NCI-H128 (cell line): ENCODE measurements around the gene AURKAIP1.
"Not testable (repeated sequence)": the region's sequence is repeated elsewhere in the genome, so short reads cannot be mapped to it uniquely, and the experiment has no call there.

Experiments
- DNase-seq: peaks from one replicate; lab custom pipeline; 2025; ENCODE audit not compliant: unreplicated experiment; lab: John Stamatoyannopoulos, UW

The AURKAIP1 gene

DNA sequence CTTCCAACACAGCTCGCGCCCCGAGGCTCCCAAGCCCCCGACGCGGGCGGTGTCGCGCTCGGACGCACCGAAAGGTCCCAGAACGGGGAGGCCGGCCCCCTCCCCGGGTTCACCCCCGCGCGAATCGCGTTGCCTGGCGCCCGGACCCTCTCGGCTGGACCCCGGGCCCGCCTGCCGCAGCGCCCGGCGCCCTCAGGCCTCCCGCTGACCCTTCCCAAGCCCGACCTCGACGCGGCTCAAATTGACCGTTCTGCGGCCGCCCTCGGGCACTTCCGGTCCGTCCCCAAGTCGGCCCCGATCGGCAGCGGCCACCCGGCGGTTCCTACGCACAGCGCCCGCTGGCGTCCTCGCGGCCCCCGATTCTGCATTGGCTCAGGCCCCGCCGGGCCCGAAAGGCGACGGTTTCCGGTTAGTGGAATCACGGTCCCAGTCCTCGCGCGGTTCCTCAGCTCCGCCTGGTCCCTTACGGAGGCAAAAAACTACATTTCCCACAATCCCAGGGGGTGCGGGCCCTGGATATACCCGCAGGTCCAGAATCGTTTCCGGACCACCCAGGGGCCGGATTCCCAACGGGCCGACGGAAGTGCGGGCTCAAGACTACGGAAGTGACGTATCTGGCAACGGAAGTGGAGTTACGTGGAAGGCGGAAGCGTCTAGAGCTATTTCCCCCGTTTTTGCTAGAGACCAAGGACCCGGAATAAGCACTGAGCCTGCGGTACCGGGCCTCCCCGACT lies at the start of gene AURKAIP1:
Gene AURKAIP1 (minus strand): TSS at position 279 of the 734 bp plus-strand sequence. CDS start 451 bp downstream, outside the sequence.
- DNase-seq: peak; percentile 100

DNA sequence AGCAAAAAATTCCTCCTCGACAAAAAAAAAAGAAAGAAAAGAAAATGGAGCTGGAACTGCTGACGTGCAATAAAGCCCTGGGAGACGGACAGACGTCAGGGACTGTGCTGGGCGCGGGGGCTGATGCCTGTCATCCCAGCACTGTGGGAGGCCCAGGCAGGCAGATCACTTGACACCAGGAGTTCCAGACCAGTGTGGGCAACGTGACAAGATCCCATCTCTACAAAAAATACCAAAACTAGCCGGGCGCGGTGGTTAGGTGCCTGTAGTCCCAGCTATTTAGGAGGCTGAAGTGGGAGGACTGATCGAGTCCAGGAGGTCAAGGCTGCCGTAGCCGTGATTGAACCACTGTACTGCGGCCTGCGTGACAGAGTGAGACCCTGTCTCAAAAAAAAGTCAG lies 49.7 kb upstream of the AURKAIP1 start:
- DNase-seq: no peak

DNA sequence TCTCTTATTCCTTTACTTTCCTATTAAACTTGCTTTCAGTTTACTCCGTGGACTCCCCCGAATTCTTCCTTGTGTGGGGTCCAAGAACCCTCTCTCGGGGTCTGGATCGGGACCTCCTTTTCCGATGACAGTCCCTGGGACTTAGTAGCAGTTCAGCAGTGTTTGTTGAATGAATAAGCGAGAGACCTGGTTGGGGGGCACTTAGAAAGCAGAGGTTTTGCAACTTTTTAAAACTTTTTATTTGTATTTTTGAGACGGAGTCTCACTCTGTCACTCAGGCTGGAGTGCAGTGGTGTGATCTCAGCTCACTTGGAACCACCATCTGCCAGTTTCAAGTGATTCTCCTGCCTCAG lies 48.2 kb upstream of the AURKAIP1 start:
- no peak for DNase-seq

DNA sequence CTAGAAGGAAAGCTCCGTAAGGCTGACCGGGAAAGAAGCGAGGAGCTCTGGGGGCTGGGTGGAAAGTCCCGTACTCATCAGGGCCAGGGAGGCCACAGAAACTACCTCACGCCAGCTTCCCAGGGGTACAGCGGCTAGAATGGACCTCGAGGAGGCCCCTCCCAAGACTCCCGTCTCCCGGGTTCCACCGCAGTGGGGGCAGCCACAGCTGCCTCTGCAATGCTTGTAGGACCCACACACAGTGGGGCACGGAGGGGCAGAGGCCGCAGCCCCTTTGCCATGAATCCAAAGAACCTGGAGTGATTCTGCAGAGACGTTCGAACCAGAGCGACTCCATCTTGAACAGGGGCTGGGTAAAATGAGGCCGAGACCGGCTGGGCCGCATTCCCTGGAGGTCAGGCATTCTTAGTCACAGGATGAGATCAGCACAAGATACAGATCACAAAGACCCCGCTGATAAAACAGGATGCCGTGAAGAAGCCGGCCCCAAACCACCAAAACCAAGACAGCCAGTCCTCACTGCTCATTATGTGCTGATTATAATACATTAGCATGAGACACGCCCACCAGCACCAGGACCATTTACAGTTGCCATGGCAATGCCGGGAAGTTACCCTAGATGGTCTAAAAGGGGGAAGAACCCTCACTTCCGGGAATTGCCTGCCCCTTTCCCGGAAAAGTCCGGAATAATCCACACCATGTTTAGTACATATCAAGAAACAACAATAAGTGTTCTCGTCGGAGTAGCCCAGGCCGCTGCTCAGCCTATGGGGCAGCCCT lies 47.6 kb upstream of the AURKAIP1 start:
- DNase-seq: no peak

DNA sequence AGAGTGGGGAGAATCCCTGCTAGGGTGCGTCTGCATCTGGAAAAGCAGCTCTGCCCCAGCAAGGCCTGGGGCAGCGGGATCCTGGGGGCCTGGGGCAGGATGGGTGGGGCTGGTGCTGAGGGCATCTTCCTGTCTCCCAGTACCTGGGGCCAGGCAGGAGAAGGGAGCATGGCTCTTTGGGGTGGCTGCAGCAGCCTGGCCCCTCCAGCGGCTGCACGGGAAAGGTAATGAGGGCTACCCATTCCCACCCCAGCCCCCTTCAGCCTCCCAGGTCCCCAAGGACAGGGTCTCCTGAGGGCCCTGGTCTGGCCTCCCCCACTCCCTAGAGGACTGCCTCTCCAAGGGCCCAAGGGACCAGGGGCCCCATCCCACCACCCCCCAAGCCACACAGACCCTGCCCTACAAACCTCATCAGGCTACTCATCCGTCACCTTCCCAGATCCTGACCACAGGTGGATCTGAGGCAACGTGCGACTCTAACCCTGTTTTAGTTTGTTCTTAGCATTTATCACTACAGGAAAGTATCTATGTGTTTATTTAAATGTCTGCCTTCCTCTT lies 47.0 kb upstream of the AURKAIP1 start:
- no peak for DNase-seq

DNA sequence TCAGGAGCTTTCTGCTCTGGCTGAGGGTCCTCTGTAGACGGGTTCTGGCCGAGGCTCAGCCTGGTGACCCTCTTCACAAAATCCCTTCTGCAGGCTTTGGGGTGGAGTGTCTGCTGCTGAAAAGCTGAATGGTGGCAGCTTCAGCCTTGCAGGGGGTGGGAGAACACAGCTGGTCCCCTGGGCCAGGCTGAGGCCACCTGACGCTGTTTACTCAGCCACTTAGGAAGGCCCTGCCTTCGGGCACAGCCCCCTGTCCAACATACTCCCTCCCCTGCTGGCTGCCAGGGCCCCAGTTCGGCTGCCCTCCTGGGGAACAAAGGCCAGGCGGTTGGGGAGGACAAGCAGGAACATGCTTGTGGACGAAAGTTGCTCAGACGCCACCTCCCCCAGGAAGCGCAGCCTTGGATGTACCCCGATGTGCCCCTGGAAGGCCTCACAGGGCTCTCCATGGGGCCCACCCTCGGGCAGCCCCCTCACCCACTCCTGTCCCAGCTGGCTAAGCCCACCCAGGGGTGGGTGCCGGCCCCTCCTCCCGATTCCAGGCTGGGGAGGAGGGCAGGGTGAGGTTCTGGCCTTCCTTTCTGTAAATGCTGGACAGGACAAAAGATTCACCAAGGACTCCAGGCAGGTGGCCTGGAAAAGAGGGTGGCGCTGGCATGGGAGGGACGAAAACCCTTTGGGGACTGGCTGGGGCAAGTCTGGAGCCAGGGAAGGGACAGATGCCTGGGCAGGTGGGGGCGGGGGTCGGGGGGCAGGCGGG lies 46.3 kb upstream of the AURKAIP1 start, which contains the start of gene ANKRD65:
Gene ANKRD65 (minus strand): TSS at position 130 of the 760 bp plus-strand sequence. CDS start 271 bp downstream, outside the sequence.
- DNase-seq: no peak

DNA sequence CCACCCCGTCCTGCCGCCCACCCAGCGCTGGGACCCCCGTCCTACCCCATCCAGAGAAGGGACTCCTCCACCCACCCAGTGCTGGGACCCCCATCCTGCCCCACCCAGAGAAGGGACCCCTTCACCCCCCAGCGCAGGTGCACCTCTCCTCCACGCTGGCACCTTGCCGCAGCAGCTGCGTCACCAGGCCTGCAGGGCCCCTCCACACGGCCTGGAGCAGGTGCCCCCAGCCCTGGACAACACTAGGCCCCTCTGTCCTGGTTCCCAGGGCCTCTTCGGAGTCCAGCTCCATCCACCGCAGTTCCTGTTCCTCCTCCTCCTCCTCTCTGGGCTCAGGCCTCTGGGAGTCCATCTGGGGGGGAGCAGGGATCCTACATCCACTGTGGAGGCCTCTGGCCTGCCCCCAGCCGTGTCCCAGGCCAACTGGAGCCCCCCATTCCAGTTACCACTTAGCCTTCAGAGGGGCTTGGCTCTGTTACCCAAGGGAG lies 45.7 kb upstream of the AURKAIP1 start:
- DNase-seq: no peak

DNA sequence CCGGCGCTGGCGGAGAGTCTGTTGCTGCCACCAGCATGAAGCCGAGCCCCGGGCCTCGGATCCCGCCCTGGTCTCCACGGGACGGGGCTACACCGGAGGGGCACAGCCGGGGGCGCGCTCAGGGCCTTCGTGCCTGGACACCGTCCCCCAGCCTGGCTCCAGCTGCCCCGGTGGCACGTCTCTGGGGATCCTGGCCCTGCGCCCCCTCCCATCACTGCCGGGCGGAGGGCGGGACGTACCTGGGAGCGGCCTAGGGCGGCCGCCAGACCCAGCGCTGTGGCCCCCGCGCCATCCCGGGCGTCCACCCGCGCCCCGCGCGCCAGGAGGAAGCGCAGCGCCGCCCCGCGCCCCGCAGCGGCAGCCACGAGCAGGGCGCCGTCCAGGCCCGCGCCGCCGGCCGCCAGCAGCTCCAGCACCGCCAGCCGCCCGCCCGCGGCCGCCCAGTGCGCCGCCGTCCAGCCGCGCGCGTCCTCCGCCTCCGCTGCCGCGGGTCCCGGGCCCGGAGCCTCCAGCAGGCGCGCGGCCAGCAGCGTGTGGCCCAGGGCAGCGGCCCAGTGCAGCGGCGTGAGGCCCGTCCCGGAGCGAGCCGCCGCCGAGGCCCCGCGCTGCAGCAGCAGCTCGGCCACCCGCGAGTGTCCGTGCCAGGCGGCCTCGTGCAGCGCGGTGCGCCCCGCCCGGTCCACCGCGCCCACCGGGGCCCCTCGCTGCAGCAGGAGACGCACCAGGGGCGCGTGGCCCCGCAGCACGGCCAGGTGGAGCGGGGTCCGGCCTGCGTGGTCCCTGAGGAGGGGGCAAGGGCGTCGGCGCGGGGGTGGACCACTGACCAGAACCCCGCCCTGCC lies 45.0 kb upstream of the AURKAIP1 start:
- DNase-seq: no peak

DNA sequence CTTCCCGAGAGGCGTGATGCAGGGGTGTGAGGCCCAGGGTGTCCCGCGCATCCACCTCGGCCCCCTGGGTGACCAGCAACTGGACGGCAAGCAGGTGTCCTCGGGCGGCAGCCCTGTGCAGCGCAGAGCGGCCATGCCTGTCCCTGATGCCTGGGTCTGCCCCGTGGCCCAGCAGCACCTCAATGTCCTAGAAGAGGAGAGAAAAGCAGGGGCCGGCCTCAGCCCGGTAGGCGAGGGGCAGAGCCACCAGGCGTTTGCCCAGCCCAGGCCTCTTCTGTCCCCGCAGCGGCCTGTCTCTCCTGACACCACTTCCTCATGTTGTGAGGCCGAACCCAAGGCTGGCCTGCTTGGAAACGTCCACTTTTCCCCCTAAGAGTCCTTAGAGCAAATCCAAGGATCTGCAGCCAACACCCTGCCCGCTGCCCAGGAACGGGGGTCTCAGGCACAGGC lies 44.4 kb upstream of the AURKAIP1 start:
- DNase-seq: no peak

DNA sequence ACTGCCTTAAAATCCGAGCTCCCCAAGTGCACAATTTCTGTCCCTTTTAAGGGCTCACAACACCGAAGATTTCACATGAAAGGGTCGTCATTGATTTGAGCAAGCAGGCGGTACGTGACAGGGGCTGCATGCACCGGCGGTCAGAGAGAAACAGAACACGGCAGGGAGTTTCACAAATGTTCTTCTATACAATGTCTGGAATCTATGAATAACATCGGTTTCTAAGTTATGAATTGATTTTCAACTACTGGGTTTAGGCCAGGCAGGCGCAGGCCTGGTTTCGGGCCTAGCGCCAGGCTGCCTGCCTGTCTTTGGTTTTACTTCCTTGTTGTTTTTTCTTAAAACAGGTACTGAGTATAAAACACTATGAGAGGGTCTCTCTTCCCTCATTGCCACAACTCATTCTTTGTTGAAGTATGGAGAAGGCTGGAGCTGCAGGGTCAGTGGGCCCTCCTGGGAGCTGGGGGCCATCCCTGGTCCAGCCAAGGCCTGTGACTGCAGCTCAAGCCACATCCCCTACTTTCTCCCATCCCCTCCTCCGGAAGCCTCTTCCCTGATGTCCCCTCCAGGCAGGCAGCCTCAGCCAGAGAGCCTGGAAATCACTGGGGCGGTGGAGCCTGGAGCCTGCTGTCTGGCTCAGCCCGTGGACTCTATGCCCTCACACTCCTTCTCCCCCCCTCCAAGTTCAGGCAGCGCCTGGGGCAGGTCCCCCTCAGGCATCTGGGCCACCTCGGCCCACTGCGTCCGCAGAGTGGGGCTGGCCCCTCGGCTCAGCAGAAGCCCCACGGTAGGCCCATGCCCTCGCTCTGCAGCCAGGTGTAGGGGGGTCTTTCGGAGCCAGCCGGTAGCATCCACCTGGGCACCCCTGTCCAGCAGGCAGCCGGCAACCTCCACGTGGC lies 43.7 kb upstream of the AURKAIP1 start:
- DNase-seq: no peak

DNA sequence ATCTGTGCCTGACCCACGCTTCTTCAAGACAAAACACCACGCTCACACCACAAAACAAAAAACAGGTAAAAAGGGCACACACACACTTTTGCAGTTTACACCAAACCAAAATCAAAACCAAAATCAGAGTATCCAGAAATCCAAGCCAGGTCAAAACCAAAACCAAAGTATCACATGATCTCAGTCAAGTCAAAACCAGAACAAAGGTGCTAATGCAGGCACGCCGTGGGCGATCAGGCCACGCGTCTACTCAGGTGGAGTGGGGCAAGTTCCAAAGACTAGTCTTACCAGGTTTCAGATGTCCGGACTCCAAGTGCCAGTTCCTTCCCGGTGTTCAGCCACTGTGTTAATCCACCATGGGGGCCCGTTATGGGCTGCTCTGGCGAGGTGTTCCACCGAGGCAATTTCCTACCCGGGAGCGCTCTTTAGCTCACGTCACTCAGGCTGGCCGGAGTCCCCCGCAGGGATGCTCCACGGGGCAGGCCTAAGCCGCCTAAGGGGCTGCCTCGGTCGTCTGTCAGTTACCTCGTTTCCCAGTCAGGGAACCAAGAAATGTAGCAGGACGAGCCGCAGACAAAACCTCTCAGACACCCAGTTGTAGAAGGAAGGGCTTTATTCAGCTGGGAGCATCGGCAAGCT lies 42.9 kb upstream of the AURKAIP1 start:
- not testable (repeated sequence) for DNase-seq

DNA sequence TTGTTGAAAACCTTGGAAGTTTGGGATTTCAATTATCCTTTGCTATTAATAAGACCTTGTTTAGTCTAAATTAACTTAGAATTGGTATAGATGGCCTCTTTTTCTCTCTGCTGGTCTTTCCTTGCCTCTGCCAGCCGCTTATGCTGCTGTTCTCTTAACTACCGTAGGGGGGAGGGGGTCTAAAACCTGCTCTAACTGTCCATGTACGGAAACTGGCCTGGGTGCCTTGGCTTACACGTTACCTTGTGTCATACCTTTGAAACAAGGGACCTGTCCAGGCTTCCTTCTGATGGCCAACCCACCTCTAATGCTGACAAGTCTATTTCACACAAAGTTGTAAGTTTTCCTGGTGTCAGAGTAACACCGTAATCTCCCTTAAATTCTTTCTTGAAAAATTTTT lies 42.4 kb upstream of the AURKAIP1 start:
- DNase-seq: not testable (repeated sequence)

DNA sequence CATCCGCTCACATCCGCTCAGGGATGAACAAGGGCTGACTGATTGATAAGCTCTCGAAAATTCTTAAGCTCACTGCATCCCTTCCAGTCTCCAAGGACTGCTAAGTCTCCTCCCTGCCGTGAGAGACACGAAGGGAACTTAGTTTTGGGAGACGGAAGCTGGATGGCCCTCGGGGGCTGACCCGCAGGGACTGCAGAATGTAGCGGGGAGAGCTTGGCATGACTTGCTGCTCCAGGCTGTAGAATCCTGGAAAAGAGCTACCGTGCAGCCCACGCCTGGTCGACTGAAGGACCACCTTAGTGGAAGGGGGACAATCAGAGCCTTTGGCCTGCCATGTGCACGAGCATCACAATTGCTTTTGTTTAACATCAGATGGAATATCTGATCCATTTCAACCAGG lies 40.7 kb upstream of the AURKAIP1 start:
- no peak for DNase-seq

DNA sequence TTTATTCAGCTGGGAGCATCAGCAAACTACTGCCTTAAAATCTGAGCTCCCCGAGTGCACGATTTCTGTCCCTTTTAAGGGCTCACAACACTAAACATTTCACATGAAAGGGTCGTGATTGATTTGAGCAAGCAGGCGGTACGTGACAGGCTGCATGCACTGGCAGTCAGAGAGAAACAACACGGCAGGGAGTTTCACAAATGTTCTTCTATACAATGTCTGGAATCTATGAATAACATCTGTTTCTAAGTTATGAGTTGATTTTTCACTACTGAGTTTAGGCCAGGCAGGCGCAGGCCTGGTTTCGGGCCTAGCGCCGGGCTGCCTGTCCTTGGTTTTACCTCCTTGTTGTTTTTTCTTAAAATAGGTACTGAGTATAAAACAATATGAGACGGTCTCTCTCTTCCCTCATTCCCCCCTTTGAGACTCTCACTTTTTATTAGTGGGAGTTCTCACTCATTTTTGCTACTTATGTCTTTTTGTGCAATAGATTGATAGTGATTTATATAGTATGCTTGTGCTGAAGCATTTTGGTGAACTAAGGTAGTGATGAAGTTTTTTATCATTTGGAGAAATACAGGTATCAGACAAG lies 37.4 kb upstream of the AURKAIP1 start:
- DNase-seq: not testable (repeated sequence)

DNA sequence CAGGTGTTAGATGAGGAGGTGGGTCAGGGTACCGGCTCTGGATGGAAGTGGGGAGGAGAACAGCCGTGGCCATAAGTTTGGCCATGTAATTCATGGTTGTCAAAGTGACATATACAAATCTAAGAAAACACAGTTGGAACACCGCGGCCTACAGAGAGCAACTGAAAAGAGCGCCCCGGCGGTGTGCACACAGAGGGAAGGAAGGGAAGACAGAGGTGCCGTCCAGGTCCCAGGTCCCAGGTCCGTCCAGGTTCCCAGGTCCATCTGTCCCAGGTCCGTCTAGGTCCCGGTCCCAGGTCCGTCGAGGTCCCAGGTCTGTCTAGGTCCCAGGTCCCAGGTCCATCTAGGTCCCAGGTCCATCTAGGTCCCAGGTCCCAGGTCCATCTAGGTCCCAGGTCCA lies 36.6 kb upstream of the AURKAIP1 start:
- no peak for DNase-seq

DNA sequence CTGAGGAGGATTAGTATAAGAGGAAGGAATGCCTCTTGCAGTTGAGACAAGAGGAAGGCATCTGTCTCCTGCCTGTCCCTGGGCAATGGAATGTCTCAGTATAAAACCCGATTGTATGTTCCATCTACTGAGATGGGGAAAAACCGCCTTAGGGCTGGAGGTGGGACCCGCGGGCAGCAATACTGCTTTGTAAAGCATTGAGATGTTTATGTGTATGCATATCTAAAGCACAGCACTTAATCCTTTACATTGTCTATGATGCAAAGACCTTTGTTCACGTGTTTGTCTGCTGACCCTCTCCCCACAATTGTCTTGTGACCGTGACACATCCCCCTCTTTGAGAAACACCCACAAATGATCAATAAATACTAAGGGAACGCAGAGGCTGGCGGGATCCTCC lies 35.2 kb upstream of the AURKAIP1 start:
- not testable (repeated sequence) for DNase-seq

DNA sequence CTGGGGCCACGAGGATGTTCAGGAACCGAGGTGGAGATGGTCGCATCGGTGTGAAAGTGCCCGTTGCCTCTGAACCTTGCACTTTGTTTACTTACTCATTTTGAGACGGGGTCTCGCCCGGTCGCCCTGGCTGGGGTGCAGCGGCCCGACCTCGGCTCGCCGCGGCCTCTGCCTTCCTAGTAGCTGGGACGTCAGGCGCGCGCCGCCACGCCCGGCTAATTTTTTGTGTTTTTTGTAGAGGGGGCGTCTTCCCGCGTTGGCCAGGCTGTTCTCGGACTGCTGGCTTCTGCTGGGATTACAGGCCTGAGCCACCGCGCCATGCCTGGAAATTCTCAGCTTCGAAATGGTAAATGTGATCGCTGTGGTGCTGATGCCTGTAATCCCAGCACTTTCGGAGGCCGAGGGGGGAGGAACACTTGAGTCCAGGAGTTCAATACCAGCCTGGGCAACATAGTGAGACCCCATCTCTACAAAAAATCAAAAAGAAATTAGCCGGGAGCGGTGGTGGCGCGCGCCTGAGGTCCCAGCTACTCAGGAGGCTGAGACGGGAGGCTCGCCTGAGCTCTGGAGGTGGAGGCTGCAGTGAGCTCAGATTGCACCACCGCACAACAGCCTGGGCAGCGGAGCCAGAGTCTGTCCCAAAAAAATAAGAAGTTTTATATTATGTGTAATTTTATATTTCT lies 32.8 kb upstream of the AURKAIP1 start:
- no peak for DNase-seq
